Measurements from ENCODE around the gene C3orf62.
"Not testable (repeated sequence)": the region's sequence is repeated elsewhere in the genome, so short reads cannot be mapped to it uniquely, and the experiment has no call there.

The C3orf62 gene

GRCh38 chr3:49238274-49239127, 38.5 kb downstream of the C3orf62 start:
- H3K4me1 ChIP-seq (ENCODE audit: control extremely low read depth in 1 of 4, control insufficient read depth in 4 of 4, insufficient read depth in 4 of 4, low read length in 3 of 4) = peaks cover 0 to 12% (median 7%) of the 10 kb centered on the region in 4 experiments
- 48% methylated on average over 9 of the region's 9 CpGs for WGBS (ENCODE audit: insufficient coverage)
- peak overlapping the region in 2 of 7 experiments; percentile 33 to 48 for H3K4me3 ChIP-seq (ENCODE audit: control insufficient read depth in 1 of 7, extremely low read depth in 1 of 7, insufficient read depth in 4 of 7, low read depth in 2 of 7, low read length in 6 of 7)
- POLR2A ChIA-PET = interaction anchor here (0.6 to 1.3 kb wide), 3 partner anchors 10 to 65 kb away, joined by 3 to 5 read pairs (median 3); no protein-coding TSS in a partner anchor
- DNase-seq = peak; percentile 94 to 98 (median 96)
- CTCF ChIA-PET = interaction anchor here (0.6 to 1.1 kb wide), 3 partner anchors 16 to 165 kb away, joined by 3 to 5 read pairs (median 4); no protein-coding TSS in a partner anchor
- H3K27ac ChIP-seq (ENCODE audit: insufficient read depth in 1 of 2, low read depth in 1 of 2, low read length in 2 of 2, poor library complexity in 1 of 2, severe bottlenecking in 2 of 2) = peak overlapping the region; percentile 74 to 89
- no peaks in the 10 kb centered on the region for H3K36me3 ChIP-seq (ENCODE audit: control insufficient read depth in 4 of 4, insufficient read depth in 4 of 4, low read length in 3 of 4)
- no peaks in the 10 kb centered on the region for H3K27me3 ChIP-seq (replicated peaks in 2 of 5; ENCODE audit: control insufficient read depth in 4 of 5, insufficient read depth in 5 of 5, low read length in 4 of 5)
- peaks cover 0 to 17% (median 9%) of the 10 kb centered on the region in 5 experiments for H3K9me3 ChIP-seq (ENCODE audit: control extremely low read depth in 1 of 5, control insufficient read depth in 4 of 5, insufficient read depth in 2 of 5, low read depth in 1 of 5, low read length in 4 of 5)

- H3K36me3 ChIP-seq (ENCODE audit: control insufficient read depth in 4 of 4, insufficient read depth in 4 of 4, low read length in 3 of 4) = no peaks in the 10 kb centered on the region
- WGBS (ENCODE audit: insufficient coverage) = no CpG with 5 or more reads among the region's 3 CpGs
- DNase-seq = no peak
- no peak overlapping the region for H3K4me3 ChIP-seq (ENCODE audit: control insufficient read depth in 1 of 7, extremely low read depth in 1 of 7, insufficient read depth in 4 of 7, low read depth in 2 of 7, low read length in 6 of 7)
- POLR2A ChIA-PET = interaction anchor here (1.3 kb wide), 1 partner anchor 22 kb away, joined by 3 read pairs; no protein-coding TSS in a partner anchor
- H3K27ac ChIP-seq (ENCODE audit: insufficient read depth in 1 of 2, low read depth in 1 of 2, low read length in 2 of 2, poor library complexity in 1 of 2, severe bottlenecking in 2 of 2) = peak overlapping the region in 1 of 2 experiments; percentile 89
- H3K4me1 ChIP-seq (ENCODE audit: control extremely low read depth in 1 of 4, control insufficient read depth in 4 of 4, insufficient read depth in 4 of 4, low read length in 3 of 4) = peaks cover 0 to 12% (median 7%) of the 10 kb centered on the region in 4 experiments
- H3K27me3 ChIP-seq (replicated peaks in 2 of 5; ENCODE audit: control insufficient read depth in 4 of 5, insufficient read depth in 5 of 5, low read length in 4 of 5) = no peaks in the 10 kb centered on the region
- H3K9me3 ChIP-seq (ENCODE audit: control extremely low read depth in 1 of 5, control insufficient read depth in 4 of 5, insufficient read depth in 2 of 5, low read depth in 1 of 5, low read length in 4 of 5) = peaks cover 0 to 29% (median 14%) of the 10 kb centered on the region in 5 experiments
- CTCF ChIA-PET = no interaction called here
These were observed 39.7 kb downstream of the C3orf62 start for GRCh38 chr3:49237344-49237743.

- Histone ChIP-seq H3K27me3 (replicated peaks in 2 of 5; ENCODE audit: control insufficient read depth in 4 of 5, insufficient read depth in 5 of 5, low read length in 4 of 5) (no peaks in the 10 kb centered on the region), H3K9me3 (ENCODE audit: control extremely low read depth in 1 of 5, control insufficient read depth in 4 of 5, insufficient read depth in 2 of 5, low read depth in 1 of 5, low read length in 4 of 5) (peaks cover 0 to 37% (median 15%) of the 10 kb centered on the region in 5 experiments), H3K4me3 (ENCODE audit: control insufficient read depth in 1 of 7, extremely low read depth in 1 of 7, insufficient read depth in 4 of 7, low read depth in 2 of 7, low read length in 6 of 7) (no peak overlapping the region), H3K27ac (ENCODE audit: insufficient read depth in 1 of 2, low read depth in 1 of 2, low read length in 2 of 2, poor library complexity in 1 of 2, severe bottlenecking in 2 of 2) (no peak overlapping the region), H3K36me3 (ENCODE audit: control insufficient read depth in 4 of 4, insufficient read depth in 4 of 4, low read length in 3 of 4) (no peaks in the 10 kb centered on the region), H3K4me1 (ENCODE audit: control extremely low read depth in 1 of 4, control insufficient read depth in 4 of 4, insufficient read depth in 4 of 4, low read length in 3 of 4) (peaks cover 0 to 12% (median 7%) of the 10 kb centered on the region in 4 experiments)
- CTCF ChIA-PET = no interaction called here
- DNase-seq = no peak
- POLR2A ChIA-PET = no interaction called here
These were observed 40.8 kb downstream of the C3orf62 start for GRCh38 chr3:49236226-49236625.

GRCh38 chr3:49228817-49229216, 48.2 kb downstream of the C3orf62 start:
- POLR2A ChIA-PET; H3K4me3 ChIP-seq (ENCODE audit: control insufficient read depth in 1 of 7, extremely low read depth in 1 of 7, insufficient read depth in 4 of 7, low read depth in 2 of 7, low read length in 6 of 7); H3K4me1 ChIP-seq (ENCODE audit: control extremely low read depth in 1 of 4, control insufficient read depth in 4 of 4, insufficient read depth in 4 of 4, low read length in 3 of 4); H3K27me3 ChIP-seq (replicated peaks in 2 of 5; ENCODE audit: control insufficient read depth in 4 of 5, insufficient read depth in 5 of 5, low read length in 4 of 5); H3K36me3 ChIP-seq (ENCODE audit: control insufficient read depth in 4 of 4, insufficient read depth in 4 of 4, low read length in 3 of 4); DNase-seq; H3K27ac ChIP-seq (ENCODE audit: insufficient read depth in 1 of 2, low read depth in 1 of 2, low read length in 2 of 2, poor library complexity in 1 of 2, severe bottlenecking in 2 of 2): not testable (repeated sequence)
- 97% methylated on average over 5 of the region's 5 CpGs for WGBS (ENCODE audit: insufficient coverage)
- H3K9me3 ChIP-seq (ENCODE audit: control extremely low read depth in 1 of 5, control insufficient read depth in 4 of 5, insufficient read depth in 2 of 5, low read depth in 1 of 5, low read length in 4 of 5) = peaks cover 2 to 49% (median 26%) of the 10 kb centered on the region in 5 experiments
- CTCF ChIA-PET = interaction anchor here (2.3 kb wide), 1 partner anchor 58 kb away, joined by 6 read pairs; the partner anchor contains the start of gene KLHDC8B

- Histone ChIP-seq H3K4me3 (ENCODE audit: control insufficient read depth in 1 of 7, extremely low read depth in 1 of 7, insufficient read depth in 4 of 7, low read depth in 2 of 7, low read length in 6 of 7) (no peak overlapping the region), H3K4me1 (ENCODE audit: control extremely low read depth in 1 of 4, control insufficient read depth in 4 of 4, insufficient read depth in 4 of 4, low read length in 3 of 4) (peaks cover 0 to 9% (median 5%) of the 10 kb centered on the region in 4 experiments), H3K27ac (ENCODE audit: insufficient read depth in 1 of 2, low read depth in 1 of 2, low read length in 2 of 2, poor library complexity in 1 of 2, severe bottlenecking in 2 of 2) (no peak overlapping the region), H3K27me3 (replicated peaks in 2 of 5; ENCODE audit: control insufficient read depth in 4 of 5, insufficient read depth in 5 of 5, low read length in 4 of 5) (no peaks in the 10 kb centered on the region), H3K36me3 (ENCODE audit: control insufficient read depth in 4 of 4, insufficient read depth in 4 of 4, low read length in 3 of 4) (no peaks in the 10 kb centered on the region), H3K9me3 (ENCODE audit: control extremely low read depth in 1 of 5, control insufficient read depth in 4 of 5, insufficient read depth in 2 of 5, low read depth in 1 of 5, low read length in 4 of 5) (peaks cover 0 to 18% (median 9%) of the 10 kb centered on the region in 5 experiments)
- CTCF ChIA-PET = interaction anchor here (0.9 to 1.6 kb wide), 2 partner anchors 16 to 35 kb away, joined by 3 read pairs; no protein-coding TSS in a partner anchor
- no peak for DNase-seq
- 100% methylated on average over 3 of the region's 3 CpGs for WGBS (ENCODE audit: insufficient coverage)
- POLR2A ChIA-PET = no interaction called here
These were observed 55.0 kb downstream of the C3orf62 start for GRCh38 chr3:49222002-49222401.

- H3K4me3 ChIP-seq (ENCODE audit: control insufficient read depth in 1 of 7, extremely low read depth in 1 of 7, insufficient read depth in 4 of 7, low read depth in 2 of 7, low read length in 6 of 7); H3K36me3 ChIP-seq (ENCODE audit: control insufficient read depth in 4 of 4, insufficient read depth in 4 of 4, low read length in 3 of 4); H3K27me3 ChIP-seq (replicated peaks in 2 of 5; ENCODE audit: control insufficient read depth in 4 of 5, insufficient read depth in 5 of 5, low read length in 4 of 5); H3K27ac ChIP-seq (ENCODE audit: insufficient read depth in 1 of 2, low read depth in 1 of 2, low read length in 2 of 2, poor library complexity in 1 of 2, severe bottlenecking in 2 of 2); H3K4me1 ChIP-seq (ENCODE audit: control extremely low read depth in 1 of 4, control insufficient read depth in 4 of 4, insufficient read depth in 4 of 4, low read length in 3 of 4); DNase-seq: not testable (repeated sequence)
- H3K9me3 ChIP-seq (ENCODE audit: control extremely low read depth in 1 of 5, control insufficient read depth in 4 of 5, insufficient read depth in 2 of 5, low read depth in 1 of 5, low read length in 4 of 5) = peaks cover 0 to 16% (median 4%) of the 10 kb centered on the region in 5 experiments
- ChIA-PET CTCF (interaction anchor here (0.5 to 1.6 kb wide), 2 partner anchors 15 to 276 kb away, joined by 3 read pairs; no protein-coding TSS in a partner anchor), POLR2A (interaction anchor here (0.6 kb wide), 1 partner anchor 109 kb away, joined by 5 read pairs; no protein-coding TSS in a partner anchor)
- 100% methylated on average over 4 of the region's 6 CpGs for WGBS (ENCODE audit: insufficient coverage)
These were observed 56.0 kb downstream of the C3orf62 start for GRCh38 chr3:49220985-49221563.
